Right cardiac atrium (tissue), 5 donors: ENCODE measurements around the gene ARHGAP30. TPM values are rescaled to one million over a fixed set of nuclear protein-coding genes. Genes with fewer than 3 reads are reported as not detected.
"Not testable (repeated sequence)": the region's sequence is repeated elsewhere in the genome, so short reads cannot be mapped to it uniquely, and the experiment has no call there.

ENCODE experiments used
- ATAC-seq, 2 donors: fragments of 200-7000 bp; cut with Tn5 transposase; one replicate each; pipeline versions ENCODE4 v1.8.0 to v1.9.1; 2020; ENCODE audit warnings: moderate library complexity in 2 of 2, mild to moderate bottlenecking in 1 of 2
- DNase-seq, 3 donors: peaks; one replicate each; pipeline ENCODE4 v3.0.0-alpha.2; 2020
- H3K27ac ChIP-seq: one replicate; pipeline ENCODE4 v1.5.1; 2013; ENCODE audit warnings: mild to moderate bottlenecking, low read length, control low read depth, moderate library complexity
- H3K27me3 ChIP-seq: one replicate; pipeline ENCODE4 v1.6.1; 2013; ENCODE audit not compliant: control insufficient read depth, insufficient read depth
- H3K4me1 ChIP-seq: one replicate; pipeline ENCODE4 v1.6.1; 2013; ENCODE audit warnings: low read length; ENCODE audit not compliant: control insufficient read depth, insufficient read depth
- H3K4me3 ChIP-seq: one replicate; pipeline ENCODE4 v1.5.1; 2013; ENCODE audit warnings: low read length, control low read depth
- H3K9me3 ChIP-seq: one replicate; pipeline ENCODE4 v1.6.1; 2013; ENCODE audit warnings: low read length; ENCODE audit not compliant: control insufficient read depth
- WGBS: extraction: QIAGEN DNeasy Blood & Tissue Kit; methylation state at CpG from one replicate; pipeline ENCODE4 v1.1.7; 2013; 5-methylcytosine and 5-hydroxymethylcytosine counted together
- intact Hi-C, 4 donors: fragments of 100-400 bp; cut with DNase I; formaldehyde crosslinking; loops; one replicate each; pipeline versions ENCODE4 v1.11.0 to v1.14.0; 2022 to 2023
- polyA plus RNA-seq: library from polyadenylated mRNA; stranded (reverse); fragments of 200-250 nt; gene quantifications from one replicate; pipeline ENCODE4 v1.2.3, GENCODE V29; 2013
- total RNA-seq, 4 donors: library from RNA; stranded (reverse); fragmentation: NEBNext Ultra II Directional; extraction: Animal tissue kit (Norgen Biotek cat#: 25700); gene quantifications; one replicate each; pipeline ENCODE4 v1.2.1, GENCODE V29; 2021
- donor health status: healthy with polysubstance abuse.
- donor health status: DM: no; HTN: yes; CAD: no.
- donor health status: DM: no; HTN: no; CAD: no.
- donor health status: DM: no; HTN: yes; CAD: no; lungs with severe emphysema.
- donor health status: DM: yes; HTN: yes; CAD: no.

The ARHGAP30 gene
- total and polyA plus RNA-seq, 5 donors = 1.5 to 5.0 (median 4.5) TPM

DNA sequence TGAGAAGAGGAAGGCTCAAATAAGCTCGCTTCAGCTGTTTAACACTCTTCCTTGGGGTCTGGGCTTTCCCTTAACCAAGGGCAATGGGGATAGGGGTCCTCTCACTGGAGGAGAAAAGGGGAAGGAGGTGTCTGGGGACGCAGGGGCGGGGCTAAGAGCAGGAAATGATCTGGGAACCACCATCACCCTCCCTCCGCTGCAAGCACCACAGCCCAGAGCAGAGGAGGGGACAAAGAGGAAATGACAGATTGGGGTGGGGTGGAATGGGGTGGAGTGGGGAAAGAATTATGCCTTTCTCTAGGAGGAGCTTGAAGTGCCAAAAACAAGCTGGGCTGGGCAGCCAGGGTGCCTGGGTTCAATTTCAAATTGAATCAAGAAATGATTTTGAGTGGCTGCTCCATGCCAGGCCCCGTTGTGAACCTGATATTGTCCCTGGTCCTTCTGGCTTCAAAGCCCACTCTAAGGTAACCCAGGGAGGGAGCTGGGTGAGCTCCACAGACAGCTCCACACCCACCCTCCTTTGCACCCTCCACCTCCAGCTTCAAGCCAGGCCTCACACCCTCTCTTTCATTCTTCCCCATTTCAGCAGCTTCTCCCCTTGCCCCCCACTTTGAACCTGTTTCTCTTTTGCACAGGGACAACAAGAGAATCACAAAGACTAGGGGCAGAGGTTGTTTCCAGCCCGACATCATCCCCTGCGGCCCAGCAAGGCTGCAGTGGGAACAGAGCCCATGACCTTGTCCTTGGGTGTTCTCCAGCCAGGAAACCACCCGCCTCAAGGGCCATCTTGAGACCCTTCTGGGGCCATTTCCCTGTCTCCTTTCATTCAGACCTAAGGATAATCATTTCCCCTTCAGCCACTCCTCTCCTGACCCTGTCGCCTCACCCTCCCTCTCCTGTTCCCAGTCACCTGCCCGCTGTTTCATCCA is 1.1 kb downstream of the ARHGAP30 start:
- peak overlapping the region; percentile 33 for H3K4me3 ChIP-seq
- 67% methylated on average over 10 of the region's 10 CpGs for WGBS
- intact Hi-C loops = no loop called here
- ATAC-seq (peak; percentile 77 to 89), DNase-seq (peak; percentile 69 to 88 (median 85))
- H3K4me1 ChIP-seq = no peaks in the 10 kb centered on the region
- no peaks in the 10 kb centered on the region for H3K9me3 ChIP-seq
- H3K27ac ChIP-seq = peak overlapping the region; percentile 46
- no peaks in the 10 kb centered on the region for H3K27me3 ChIP-seq

DNA sequence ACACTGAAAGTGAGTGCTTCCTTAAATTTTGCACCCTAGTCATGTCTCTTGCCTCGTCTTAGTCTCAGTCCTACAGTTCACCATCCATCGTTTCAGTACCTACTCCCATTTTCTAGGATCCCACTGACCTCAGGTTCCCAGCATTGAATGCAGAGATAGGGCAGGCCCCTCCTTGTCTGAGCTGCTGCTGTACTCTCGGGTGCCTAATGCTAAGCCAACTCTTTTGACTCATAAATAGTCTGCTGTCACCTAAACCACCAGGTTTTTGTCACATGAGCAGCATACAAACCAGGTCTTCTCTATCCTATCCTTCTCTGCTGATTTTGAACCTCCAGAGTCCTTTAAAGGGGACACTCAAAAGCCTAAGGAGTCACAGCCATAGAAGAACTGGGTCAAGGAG is 3.0 kb downstream of the ARHGAP30 start:
- no peak overlapping the region for H3K4me3 ChIP-seq
- no peak overlapping the region for H3K27ac ChIP-seq
- DNase-seq (no peak), ATAC-seq (no peak)
- WGBS = 67% methylated on average over 3 of the region's 3 CpGs
- intact Hi-C loops = no loop called here
- no peaks in the 10 kb centered on the region for H3K27me3 ChIP-seq
- H3K9me3 ChIP-seq = no peaks in the 10 kb centered on the region
- H3K4me1 ChIP-seq = no peaks in the 10 kb centered on the region

DNA sequence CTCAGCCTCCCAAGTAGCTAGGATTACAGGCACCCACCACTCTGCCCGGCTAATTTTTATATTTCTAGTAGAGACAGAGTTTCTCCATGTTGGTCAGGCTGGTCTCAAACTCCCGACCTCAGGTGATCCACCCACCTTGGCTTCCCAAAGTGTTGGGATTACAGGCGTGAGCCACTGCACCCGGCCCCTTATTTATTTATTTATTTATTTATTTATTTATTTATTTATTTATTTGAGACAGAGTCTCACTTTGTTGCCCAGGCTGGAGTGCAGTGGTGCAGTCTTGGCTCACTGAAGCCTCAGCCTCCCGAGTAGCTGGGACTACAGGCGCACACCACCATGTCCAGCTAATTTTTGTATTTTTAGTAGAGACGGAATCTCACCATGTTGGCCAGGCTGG is 4.0 kb downstream of the ARHGAP30 start:
- H3K4me3 ChIP-seq, H3K27me3 ChIP-seq, H3K27ac ChIP-seq, H3K9me3 ChIP-seq, DNase-seq, ATAC-seq, H3K4me1 ChIP-seq, intact Hi-C loops: not testable (repeated sequence)
- 93% methylated on average over 7 of the region's 7 CpGs for WGBS

GRCh38 chr1:161063936-161064335 is 5.8 kb downstream of the ARHGAP30 start:
- H3K27ac ChIP-seq, H3K4me3 ChIP-seq, H3K27me3 ChIP-seq, H3K9me3 ChIP-seq, H3K4me1 ChIP-seq, ATAC-seq, DNase-seq, intact Hi-C loops: not testable (repeated sequence)
- WGBS = 51% methylated on average over 6 of the region's 6 CpGs

- intact Hi-C loops = no loop called here
- ATAC-seq = no peak
Measured at GRCh38 chr1:161061419-161061818, 8.3 kb downstream of the ARHGAP30 start.

GRCh38 chr1:161059293-161059692 is 10.4 kb downstream of the ARHGAP30 start:
- no peaks in the 10 kb centered on the region for H3K4me1 ChIP-seq
- 70% methylated on average over 6 of the region's 6 CpGs for WGBS
- no peak for ATAC-seq

More at GRCh38 chr1:161061419-161061818, 8.3 kb downstream of the ARHGAP30 start:
- Histone ChIP-seq H3K27me3 (no peaks in the 10 kb centered on the region), H3K9me3 (no peaks in the 10 kb centered on the region), H3K4me3 (no peak overlapping the region), H3K27ac (no peak overlapping the region), H3K4me1 (no peaks in the 10 kb centered on the region)
- no peak for DNase-seq
- 93% methylated on average over 4 of the region's 4 CpGs for WGBS

DNA sequence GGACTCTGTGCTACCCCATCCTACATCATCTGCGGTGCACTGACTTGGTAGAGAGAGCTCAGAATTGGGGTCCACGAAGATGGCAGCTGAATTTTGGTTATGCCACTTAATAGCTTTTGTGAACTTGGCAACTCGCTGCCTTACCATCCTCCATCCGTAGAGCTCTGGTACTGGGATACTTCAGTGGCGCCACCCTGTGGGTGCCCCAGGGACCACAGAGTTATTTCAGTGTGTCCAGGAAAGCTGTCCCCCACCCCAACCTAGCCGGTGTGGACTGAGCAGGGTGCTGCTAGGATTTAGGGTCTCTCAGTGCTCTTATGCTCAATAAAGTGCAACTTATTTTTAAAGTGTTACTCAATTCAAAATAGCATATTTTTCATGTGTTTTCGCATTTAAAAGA is 14.9 kb downstream of the ARHGAP30 start:
- ATAC-seq (no peak), DNase-seq (no peak)
- Histone ChIP-seq H3K27me3 (no peaks in the 10 kb centered on the region), H3K4me1 (no peaks in the 10 kb centered on the region), H3K9me3 (no peaks in the 10 kb centered on the region), H3K4me3 (no peak overlapping the region), H3K27ac (no peak overlapping the region)
- intact Hi-C loops = no loop called here
- 75% methylated on average over 7 of the region's 7 CpGs for WGBS

More at GRCh38 chr1:161059293-161059692, 10.4 kb downstream of the ARHGAP30 start:
- Histone ChIP-seq H3K27me3 (no peaks in the 10 kb centered on the region), H3K9me3 (no peaks in the 10 kb centered on the region), H3K27ac (no peak overlapping the region), H3K4me3 (no peak overlapping the region)
- DNase-seq = no peak
- intact Hi-C loops = no loop called here

DNA sequence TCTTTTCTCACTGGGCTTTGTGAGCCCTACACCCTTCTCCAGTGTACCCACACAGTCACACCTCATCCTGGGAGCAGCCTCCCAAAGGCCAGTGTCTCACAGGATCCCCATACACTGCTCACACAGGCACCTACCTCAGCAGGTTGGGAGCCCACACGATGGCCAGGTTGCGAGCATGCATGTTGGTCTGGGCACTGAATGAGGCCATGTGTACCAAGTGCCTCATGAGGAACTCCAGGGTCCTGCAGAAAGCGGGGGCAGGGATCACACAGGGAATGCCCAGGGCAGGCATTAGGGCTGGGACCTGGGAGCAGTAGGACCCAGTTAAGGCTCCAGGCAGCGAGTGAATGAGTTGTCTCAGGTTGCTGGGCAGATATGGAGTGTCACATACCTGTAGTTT is 15.5 kb downstream of the ARHGAP30 start:
- H3K27ac ChIP-seq = no peak overlapping the region
- intact Hi-C loops = no loop called here
- WGBS = 84% methylated on average over 4 of the region's 4 CpGs
- no peaks in the 10 kb centered on the region for H3K9me3 ChIP-seq
- no peak overlapping the region for H3K4me3 ChIP-seq
- ATAC-seq = no peak
- no peak for DNase-seq
- H3K27me3 ChIP-seq = no peaks in the 10 kb centered on the region
- H3K4me1 ChIP-seq = no peaks in the 10 kb centered on the region

DNA sequence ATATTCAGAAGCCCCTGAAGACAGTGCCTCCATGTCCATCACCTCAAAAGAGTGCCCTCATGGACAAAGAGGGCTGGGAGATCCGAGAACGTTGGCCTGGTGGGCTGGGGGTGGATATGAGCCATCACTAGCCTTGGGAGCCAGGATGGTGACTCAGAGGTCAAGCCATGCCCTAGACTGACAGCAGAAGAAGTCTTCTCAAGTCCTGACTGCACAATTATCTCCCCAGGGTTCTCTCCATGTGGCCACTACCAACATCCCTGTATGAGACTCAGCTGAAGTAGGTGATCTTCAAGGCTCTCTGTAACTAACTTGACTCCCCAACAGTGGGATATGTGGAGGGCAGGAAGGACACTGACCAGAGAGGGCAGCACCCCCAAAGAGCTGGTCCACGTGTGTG is 16.8 kb downstream of the ARHGAP30 start:
- no peak for DNase-seq
- no peaks in the 10 kb centered on the region for H3K9me3 ChIP-seq
- H3K4me3 ChIP-seq = no peak overlapping the region
- ATAC-seq = no peak
- intact Hi-C loops = no loop called here
- H3K4me1 ChIP-seq = no peaks in the 10 kb centered on the region
- H3K27ac ChIP-seq = no peak overlapping the region
- 62% methylated on average over 3 of the region's 3 CpGs for WGBS
- H3K27me3 ChIP-seq = no peaks in the 10 kb centered on the region

GRCh38 chr1:161051219-161051618 is 18.5 kb downstream of the ARHGAP30 start:
- no peak for DNase-seq
- H3K4me3 ChIP-seq = no peak overlapping the region
- no peak for ATAC-seq
- H3K27ac ChIP-seq = no peak overlapping the region
- no peaks in the 10 kb centered on the region for H3K27me3 ChIP-seq
- intact Hi-C loops = no loop called here
- no peaks in the 10 kb centered on the region for H3K9me3 ChIP-seq
- 89% methylated on average over 10 of the region's 10 CpGs for WGBS
- H3K4me1 ChIP-seq = peaks cover 2% of the 10 kb centered on the region

DNA sequence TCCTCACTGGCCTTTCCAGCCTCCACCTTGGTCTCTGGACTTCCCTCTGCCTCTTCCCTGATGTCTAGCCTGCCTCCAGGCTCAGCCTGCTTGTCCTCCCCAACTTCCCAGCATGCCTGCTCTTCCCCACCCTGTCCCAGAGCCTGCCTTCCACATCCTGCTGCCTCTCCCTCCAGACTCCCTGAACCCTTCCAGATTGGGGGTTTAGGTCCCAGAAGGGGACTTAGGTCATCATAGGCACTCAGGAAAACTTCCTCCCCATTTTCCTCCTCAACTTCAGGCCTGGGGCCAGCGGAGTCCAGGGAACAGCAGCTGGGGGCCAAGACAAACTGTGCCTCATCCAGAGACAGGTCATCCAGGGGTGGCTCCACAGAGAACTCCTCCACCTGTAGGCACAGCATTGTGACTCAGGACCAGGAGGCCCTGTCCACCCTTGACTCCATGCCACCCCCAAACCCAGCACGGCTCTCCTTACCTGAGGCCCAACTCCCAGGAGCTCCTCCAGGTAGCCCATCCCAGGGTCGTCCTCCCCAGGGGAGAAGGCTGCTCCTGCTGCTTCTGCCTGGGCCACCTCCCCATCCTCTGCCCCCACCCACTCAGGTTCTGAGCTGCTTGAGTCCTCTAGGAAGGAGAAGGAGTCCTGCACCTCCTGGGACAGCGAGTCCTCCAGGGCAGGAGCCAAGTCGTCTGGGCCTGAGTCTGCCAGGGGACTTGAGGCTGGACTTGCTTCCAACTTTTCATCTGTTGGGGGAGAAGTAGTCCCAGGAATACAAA is 20.6 kb downstream of the ARHGAP30 start:
- Histone ChIP-seq H3K27me3 (no peaks in the 10 kb centered on the region), H3K4me3 (no peak overlapping the region), H3K9me3 (no peaks in the 10 kb centered on the region), H3K27ac (no peak overlapping the region), H3K4me1 (peaks cover 3% of the 10 kb centered on the region)
- intact Hi-C loops = loop anchor here in 2 of 4 donors (5.0 to 10.0 kb wide), 3 partner anchors 48 to 86 kb away; partner anchors contain the start of genes DEDD (in 1 of the 2) and KLHDC9 (in 1 of the 2)
- ATAC-seq (no peak), DNase-seq (no peak)
- WGBS = 91% methylated on average over 5 of the region's 5 CpGs
